SJSA1 (cell line): ENCODE data around the gene PLEKHM2. TPM values are rescaled to one million over a fixed set of nuclear protein-coding genes. Genes with fewer than 3 reads are reported as not detected.
A peak's percentile ranks its signal among the peaks of the same experiment; 100 is the strongest.

Source experiments
- DNase-seq, 2 experiments: peaks; one replicate each; pipeline ENCODE4 v3.0.0-alpha.2; 2015 to 2020; ENCODE audit warnings: low spot score in 2 of 2, low read depth in 1 of 2
- H3K27ac ChIP-seq: fragments of 250-450 bp; sonication (Bioruptor Pico); 2 replicates; pipeline ENCODE4 v1.5.1; 2020; ENCODE audit warnings: mild to moderate bottlenecking, moderate library complexity
- H3K27me3 ChIP-seq: fragments of 250-450 bp; sonication (Bioruptor Pico); replicated peaks from 2 replicates; pipeline ENCODE4 v1.5.1; 2020; ENCODE audit warnings: mild to moderate bottlenecking, moderate library complexity
- H3K36me3 ChIP-seq: fragments of 250-450 bp; sonication (Bioruptor Pico); 2 replicates; pipeline ENCODE4 v1.5.1; 2020; ENCODE audit warnings: mild to moderate bottlenecking
- H3K4me1 ChIP-seq: fragments of 250-450 bp; sonication (Bioruptor Pico); replicated peaks from 2 replicates; pipeline ENCODE4 v1.6.1; 2021; ENCODE audit warnings: mild to moderate bottlenecking
- H3K4me3 ChIP-seq: fragments of 250-450 bp; sonication (Bioruptor Pico); 2 replicates; pipeline ENCODE4 v1.5.1; 2020; ENCODE audit warnings: mild to moderate bottlenecking
- H3K9me3 ChIP-seq: fragments of 250-450 bp; sonication (Bioruptor Pico); replicated peaks from 2 replicates; pipeline ENCODE4 v1.5.1; 2020; ENCODE audit warnings: mild to moderate bottlenecking
- total RNA-seq: library from RNA; depleted of rRNA; stranded (reverse); fragments of >200 nt; shearing (Covaris generic); gene quantifications from 2 replicates; pipeline ENCODE4 v1.2.3, GENCODE V29; 2014

The PLEKHM2 gene
- total RNA-seq, 1 experiment from 2014 or later, result 48.4 TPM

DNA sequence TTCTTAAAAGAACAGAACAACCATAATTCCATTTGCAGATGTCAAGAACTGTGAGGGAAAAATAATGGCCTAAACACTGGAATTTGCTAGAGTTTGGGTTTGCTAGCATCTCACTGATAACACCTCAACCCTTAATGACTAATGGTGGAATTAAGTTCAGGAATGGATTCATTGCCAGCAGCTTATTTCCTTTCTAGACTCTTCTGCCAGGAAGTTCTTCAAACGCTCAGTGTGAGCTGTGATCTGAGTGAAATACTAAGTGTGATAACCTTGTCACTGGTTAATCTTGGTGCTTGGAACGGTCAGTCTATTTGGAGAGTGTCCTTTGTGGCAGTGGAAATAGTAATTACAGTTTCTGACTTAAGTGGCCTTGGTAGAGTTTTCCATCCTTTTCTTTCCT, 21.6 kb upstream of the PLEKHM2 start:
- peaks cover 27% of the 10 kb centered on the region for H3K36me3 ChIP-seq

DNA sequence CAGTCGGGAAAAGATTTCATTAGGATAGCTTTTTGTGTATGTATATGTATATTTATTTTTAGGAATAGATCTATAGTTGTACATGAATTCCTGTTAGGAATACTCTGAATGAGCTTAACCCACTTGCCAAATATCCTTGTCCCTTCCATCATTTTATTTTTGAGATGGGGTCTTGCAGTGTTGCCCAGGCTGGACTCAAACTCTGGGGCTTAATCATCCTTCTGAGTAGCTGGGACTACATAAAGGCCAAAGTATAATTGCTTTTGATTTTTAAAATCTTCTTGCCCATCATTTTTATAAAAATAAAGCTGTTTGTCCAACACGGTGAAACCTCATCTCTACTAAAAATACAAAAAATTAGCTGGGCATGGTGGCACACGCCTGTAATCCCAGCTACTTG, 20.2 kb upstream of the PLEKHM2 start:
- no peak for DNase-seq
- Histone ChIP-seq H3K36me3 (peaks cover 23% of the 10 kb centered on the region), H3K4me3 (no peak overlapping the region), H3K4me1 (no peaks in the 10 kb centered on the region), H3K9me3 (no peaks in the 10 kb centered on the region), H3K27me3 (no peaks in the 10 kb centered on the region), H3K27ac (no peak overlapping the region)

More for the DNA sequence above, 21.6 kb upstream of the PLEKHM2 start:
- Histone ChIP-seq H3K27me3 (no peaks in the 10 kb centered on the region), H3K9me3 (no peaks in the 10 kb centered on the region), H3K4me1 (no peaks in the 10 kb centered on the region), H3K27ac (no peak overlapping the region), H3K4me3 (no peak overlapping the region)
- DNase-seq, result no peak

DNA sequence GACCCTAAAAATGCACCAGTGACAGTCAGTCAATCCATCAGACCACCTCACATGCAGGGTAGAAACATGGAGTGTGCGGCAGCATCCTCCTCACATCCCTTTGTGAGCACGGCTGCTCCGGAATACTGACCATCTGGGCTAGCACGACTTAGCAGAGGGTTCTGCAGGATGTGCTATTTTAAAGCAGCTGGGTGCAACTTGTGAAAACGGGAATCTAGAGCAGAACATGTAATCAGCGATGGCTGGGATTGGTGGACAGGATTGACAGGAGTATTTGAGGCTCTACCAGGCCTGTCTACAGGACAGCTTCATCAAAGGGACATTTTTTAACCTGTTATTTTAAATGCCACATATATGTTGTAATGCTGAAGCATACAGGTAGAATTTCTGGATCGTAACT, 16.8 kb upstream of the PLEKHM2 start:
- DNase-seq, result no peak
- H3K9me3 ChIP-seq, result no peaks in the 10 kb centered on the region

DNA sequence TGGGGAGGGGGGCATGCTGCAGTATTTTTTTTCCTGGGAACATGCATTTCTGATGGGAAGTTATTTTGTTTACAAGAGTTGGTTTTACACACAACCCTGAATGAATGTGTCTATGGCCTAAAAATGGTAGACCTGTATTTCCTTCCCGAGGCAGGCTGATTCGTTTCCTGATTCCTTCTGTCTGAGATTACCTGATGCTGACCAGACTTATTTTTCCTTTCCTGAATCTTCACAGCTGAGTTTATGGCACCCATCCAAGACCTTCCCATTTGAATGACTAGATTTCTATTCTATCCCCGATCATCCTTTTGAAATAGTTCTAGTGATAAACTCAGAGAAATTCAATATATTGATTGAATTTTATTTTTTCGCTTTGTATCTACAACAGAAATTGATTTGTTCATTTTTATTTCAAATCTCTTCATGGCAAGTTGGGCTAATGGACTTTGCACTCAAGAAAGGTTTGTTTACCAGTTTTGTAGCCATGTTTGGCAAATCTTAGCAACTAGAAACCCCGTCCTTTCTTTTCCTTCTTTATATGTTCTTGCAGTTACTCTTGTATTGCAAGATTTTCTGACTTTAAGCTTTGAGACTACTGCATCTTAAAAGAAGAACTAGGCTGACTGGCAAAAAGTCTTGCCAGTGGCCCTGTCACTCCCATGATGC, 15.9 kb upstream of the PLEKHM2 start:
- Histone ChIP-seq H3K4me1 (no peaks in the 10 kb centered on the region), H3K27ac (no peak overlapping the region), H3K4me3 (no peak overlapping the region), H3K36me3 (no peaks in the 10 kb centered on the region), H3K27me3 (no peaks in the 10 kb centered on the region), H3K9me3 (no peaks in the 10 kb centered on the region)
- no peak for DNase-seq

More for the DNA sequence above, 16.8 kb upstream of the PLEKHM2 start:
- Histone ChIP-seq H3K36me3 (no peaks in the 10 kb centered on the region; the same call in 1 of the 2 replicates), H3K27me3 (no peaks in the 10 kb centered on the region), H3K4me3 (no peak overlapping the region), H3K4me1 (no peaks in the 10 kb centered on the region), H3K27ac (no peak overlapping the region)

DNA sequence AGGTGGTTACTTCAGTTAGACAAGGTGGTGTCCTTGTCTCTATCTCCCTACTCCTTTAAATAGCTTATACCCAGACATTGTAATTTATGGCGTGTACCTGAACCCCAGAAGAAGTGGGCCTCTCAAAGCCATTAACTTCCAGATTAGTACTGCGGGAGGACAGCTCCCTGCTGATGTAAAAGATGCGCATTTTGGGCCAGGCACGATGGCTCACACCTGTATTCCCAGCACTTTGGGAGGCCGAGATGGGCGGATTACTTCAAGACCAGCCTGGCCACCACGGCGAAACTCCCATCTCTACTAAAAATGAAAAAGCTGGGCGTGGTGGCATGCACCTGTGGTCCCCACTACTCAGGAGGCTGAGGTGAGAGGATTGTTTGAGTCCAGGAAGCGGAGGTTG, 15.0 kb upstream of the PLEKHM2 start:
- no peak for DNase-seq
- Histone ChIP-seq H3K4me1 (no peaks in the 10 kb centered on the region), H3K36me3 (no peaks in the 10 kb centered on the region), H3K4me3 (no peak overlapping the region), H3K9me3 (no peaks in the 10 kb centered on the region), H3K27me3 (no peaks in the 10 kb centered on the region), H3K27ac (no peak overlapping the region)

DNA sequence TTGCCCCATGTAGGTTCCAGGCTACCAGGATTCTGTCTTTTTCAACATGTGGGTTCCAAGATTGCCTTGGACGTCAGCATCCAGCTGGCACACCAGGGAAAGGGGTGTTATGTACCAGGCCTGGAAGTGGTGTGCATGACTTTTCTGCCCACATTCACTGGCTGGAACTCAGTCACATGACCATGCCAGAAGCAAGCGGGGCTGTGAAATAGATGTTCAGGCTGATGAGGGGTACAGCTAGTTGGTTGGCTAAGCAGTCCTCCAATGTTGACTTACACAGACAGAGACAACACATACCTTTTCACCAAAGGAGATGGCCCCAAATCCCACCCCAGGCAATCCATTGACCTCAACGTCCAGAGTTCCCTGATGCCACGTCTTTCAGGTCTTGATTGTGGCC, 14.3 kb upstream of the PLEKHM2 start:
- no peak for DNase-seq
- Histone ChIP-seq H3K4me1 (no peaks in the 10 kb centered on the region), H3K36me3 (no peaks in the 10 kb centered on the region), H3K9me3 (no peaks in the 10 kb centered on the region), H3K27me3 (no peaks in the 10 kb centered on the region), H3K4me3 (no peak overlapping the region), H3K27ac (no peak overlapping the region)

DNA sequence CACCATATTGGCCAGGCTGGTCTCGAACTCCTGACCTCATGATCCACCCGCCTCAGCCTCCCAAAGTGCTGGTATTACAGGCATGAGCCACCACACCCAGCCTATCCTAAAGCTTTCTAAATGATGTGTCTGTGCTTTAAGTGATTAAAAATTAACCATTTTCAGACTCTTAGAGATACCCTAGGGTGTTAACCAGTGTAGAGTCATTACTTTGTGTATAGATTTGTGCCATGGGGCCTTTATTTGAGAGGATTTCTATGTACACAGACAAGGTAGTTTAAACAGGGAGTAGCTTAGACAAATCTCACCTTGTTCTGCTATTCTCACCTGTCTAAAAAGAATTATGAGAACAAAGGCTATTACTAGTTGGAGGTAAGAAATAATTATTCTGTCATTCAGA, 12.7 kb upstream of the PLEKHM2 start:
- DNase-seq, result no peak
- Histone ChIP-seq H3K27ac (no peak overlapping the region), H3K4me3 (no peak overlapping the region), H3K9me3 (no peaks in the 10 kb centered on the region), H3K36me3 (no peaks in the 10 kb centered on the region), H3K27me3 (no peaks in the 10 kb centered on the region), H3K4me1 (no peaks in the 10 kb centered on the region)

DNA sequence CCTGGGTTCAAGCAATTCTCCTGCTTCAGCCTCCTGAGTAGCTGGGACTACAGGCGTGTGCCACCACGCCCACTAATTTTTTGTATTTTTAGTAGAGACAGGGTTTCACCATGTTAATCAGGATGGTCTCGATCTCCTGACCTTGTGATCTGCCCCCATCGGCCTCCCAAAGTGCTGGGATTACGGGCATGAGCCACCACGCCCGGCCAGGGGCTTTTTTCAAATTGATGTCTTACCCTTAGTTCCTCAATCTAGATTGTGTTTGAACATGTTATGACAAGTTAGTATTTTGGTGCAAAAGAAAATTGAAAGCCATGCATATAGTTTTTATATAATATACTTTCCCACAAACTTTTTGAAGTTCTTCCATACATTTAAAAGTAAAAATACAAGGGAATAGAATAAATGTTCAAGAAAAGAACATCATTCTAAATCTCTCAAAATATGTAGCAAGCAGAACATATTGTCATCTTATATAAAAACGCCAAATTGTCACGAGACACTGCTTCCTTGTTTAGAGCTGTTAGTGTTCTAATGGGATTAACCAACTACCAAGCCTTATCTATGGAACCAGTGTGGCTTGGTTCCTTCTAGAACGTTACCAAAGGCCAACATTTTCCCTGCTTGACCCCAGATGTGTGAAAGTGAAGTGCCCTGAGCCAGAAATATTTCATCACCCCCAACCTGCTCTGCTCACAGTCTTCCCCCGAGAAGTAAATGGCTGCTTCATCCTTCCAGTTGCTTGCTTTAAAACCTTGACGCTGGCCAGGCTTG, 9.5 kb upstream of the PLEKHM2 start:
- DNase-seq, result no peak
- Histone ChIP-seq H3K4me1 (peaks cover 9% of the 10 kb centered on the region), H3K4me3 (no peak overlapping the region), H3K27me3 (no peaks in the 10 kb centered on the region), H3K9me3 (no peaks in the 10 kb centered on the region), H3K36me3 (no peaks in the 10 kb centered on the region), H3K27ac (no peak overlapping the region)

DNA sequence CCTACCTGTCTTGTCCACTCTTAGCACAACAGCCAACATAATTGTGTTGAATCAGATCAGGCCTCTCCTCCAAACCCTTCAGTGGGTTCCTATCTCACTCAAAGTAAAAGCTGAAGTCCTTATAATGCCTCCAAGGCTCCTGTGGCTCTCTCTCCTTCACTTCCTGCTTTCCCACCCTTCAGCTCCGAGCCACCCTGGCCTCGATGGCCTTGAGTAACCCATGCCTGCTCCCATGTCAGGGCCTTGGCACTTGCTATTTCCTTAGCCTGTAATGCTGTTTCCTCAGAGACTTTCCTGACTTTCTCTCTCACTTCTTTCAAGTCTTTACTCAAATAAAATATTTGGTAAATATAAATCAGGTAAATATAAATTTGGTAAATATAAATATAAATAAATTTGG, 8.1 kb upstream of the PLEKHM2 start:
- peaks cover 23% of the 10 kb centered on the region for H3K4me1 ChIP-seq
- no peak overlapping the region for H3K27ac ChIP-seq
- H3K9me3 ChIP-seq, result no peaks in the 10 kb centered on the region
- no peaks in the 10 kb centered on the region for H3K27me3 ChIP-seq
- H3K36me3 ChIP-seq, result no peaks in the 10 kb centered on the region
- DNase-seq, result no peak
- no peak overlapping the region for H3K4me3 ChIP-seq

DNA sequence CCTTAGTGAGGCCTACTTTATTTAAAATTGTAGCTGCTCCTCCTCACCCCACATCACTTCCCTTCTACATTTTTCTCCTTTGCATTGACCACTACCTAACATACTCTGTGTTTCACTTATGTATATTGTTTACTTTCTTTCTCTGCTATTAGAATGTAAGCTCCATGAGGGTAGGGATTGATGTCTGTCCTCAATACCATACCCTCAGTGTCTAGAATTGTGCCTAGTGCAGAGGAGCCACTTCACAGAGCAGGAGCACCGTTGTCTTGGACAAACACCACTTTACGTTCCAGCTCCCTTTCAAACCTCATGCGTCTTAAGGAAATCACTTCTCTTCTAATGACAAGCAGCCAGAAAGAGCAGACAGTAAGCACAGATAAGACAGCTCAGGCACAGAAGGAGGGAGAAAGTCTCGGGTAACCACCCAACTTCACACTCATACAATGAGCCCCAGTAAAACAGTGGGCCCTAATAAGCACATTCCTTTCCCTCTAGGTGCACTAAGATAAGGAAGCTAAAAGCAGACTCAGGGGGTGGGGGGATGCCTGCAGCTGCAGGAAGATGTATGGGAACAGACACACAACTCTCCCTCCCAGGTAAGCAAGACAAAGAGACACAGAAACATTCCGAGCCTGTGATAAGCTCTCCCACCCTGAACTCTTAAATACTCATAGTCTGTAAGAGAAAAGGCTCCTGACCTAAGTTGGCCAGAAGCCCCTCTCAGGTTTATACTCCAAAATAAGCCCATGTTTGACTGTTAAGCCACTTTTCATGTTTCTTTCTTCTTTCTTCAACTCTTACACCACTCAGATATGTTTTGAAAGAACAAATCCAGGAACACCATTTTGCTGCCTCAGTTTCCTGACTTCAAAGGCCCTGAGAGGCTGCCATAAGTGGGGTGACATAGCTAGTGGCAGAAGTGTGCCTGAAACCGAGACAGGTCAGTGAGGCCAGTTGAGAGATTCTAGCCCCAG, 7.1 kb upstream of the PLEKHM2 start:
- Histone ChIP-seq H3K4me1 (peaks cover 27% of the 10 kb centered on the region), H3K9me3 (no peaks in the 10 kb centered on the region), H3K36me3 (no peaks in the 10 kb centered on the region), H3K27ac (no peak overlapping the region), H3K4me3 (no peak overlapping the region), H3K27me3 (no peaks in the 10 kb centered on the region)
- no peak for DNase-seq

DNA sequence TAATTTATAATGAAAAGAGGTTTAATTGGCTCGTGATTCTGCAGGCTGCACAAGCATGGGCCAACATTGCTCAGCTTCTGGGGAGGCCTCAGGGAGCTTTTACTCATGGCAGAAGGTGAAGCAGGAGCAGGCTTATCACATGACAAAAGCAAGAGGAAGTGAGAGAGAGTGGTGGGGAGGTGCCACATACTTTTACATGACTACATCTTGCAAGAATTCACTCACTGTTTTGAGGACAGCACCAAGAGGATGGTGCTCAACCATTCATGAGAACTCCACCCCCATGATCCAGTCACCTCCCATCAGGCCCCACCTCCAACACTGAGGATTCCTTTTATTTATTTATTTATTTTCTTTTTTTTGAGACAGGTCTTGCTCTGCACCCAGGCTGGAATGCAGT, 5.5 kb upstream of the PLEKHM2 start:
- H3K4me3 ChIP-seq, result no peak overlapping the region
- no peak overlapping the region for H3K27ac ChIP-seq
- no peaks in the 10 kb centered on the region for H3K36me3 ChIP-seq

DNA sequence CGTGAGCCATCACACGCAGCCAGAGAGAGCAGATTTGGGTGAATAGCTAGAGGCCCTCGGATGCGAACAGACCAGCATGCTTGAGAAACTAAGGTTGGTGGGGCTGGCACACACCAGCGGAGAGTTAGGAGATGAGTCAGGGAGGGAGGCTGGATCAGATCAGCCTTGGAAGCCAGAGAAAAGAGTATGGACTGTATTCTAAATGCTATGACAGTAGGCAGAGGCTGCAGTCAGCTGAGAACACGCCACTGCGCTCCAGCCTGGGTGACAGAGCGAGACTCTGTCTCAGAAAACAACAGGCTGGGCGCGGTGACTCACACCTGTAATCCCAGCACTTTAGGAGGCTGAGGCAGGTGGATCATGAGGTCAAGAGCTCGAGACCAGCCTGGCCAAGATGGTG, 4.0 kb upstream of the PLEKHM2 start:
- H3K36me3 ChIP-seq, result peaks cover 5% of the 10 kb centered on the region
- peaks cover 30% of the 10 kb centered on the region for H3K4me1 ChIP-seq
- no peaks in the 10 kb centered on the region for H3K27me3 ChIP-seq
- H3K27ac ChIP-seq, result no peak overlapping the region
- DNase-seq, result no peak
- no peak overlapping the region for H3K4me3 ChIP-seq
- no peaks in the 10 kb centered on the region for H3K9me3 ChIP-seq

More for the DNA sequence above, 5.5 kb upstream of the PLEKHM2 start:
- DNase-seq, result peak; percentile 66 to 78
- Histone ChIP-seq H3K27me3 (no peaks in the 10 kb centered on the region), H3K9me3 (no peaks in the 10 kb centered on the region), H3K4me1 (peaks cover 27% of the 10 kb centered on the region)

DNA sequence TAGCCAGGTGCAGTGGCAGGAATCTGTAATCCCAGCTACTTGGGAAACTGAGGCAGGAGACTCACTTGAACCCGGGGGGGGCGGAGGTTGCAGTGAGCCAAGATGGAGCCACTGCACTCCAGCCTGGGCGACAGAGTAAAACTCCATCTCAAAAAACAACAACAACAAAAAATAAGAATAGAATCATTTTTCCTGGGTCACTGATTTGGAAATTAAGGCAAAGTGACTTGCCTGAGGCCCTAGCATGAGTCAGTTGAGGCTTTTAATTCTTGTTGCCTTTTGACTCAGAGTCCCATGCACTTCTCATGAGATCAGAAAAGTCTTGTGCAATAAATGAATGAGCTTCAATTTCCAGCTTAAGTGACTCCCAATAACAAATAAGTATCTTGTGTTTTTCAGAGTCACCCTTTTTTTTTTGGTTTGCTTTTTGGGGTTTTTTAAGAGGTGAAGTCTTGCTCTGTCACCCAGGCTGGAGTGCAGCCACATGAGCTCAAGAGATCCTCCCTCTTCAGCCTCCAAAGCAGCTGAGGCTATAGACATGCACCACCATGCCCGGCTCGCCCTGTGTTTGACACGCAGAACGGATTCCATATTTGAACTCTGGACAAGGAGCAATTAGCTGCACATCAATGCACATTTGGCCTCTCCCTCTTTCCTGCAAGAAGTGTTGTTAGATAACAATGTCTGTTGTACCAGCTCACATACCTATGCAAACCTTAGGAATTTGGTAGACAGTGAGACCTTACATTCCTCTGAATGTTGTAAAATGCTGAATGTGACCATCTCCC, 3.4 kb upstream of the PLEKHM2 start:
- no peaks in the 10 kb centered on the region for H3K27me3 ChIP-seq
- H3K4me3 ChIP-seq, result no peak overlapping the region
- peaks cover 7% of the 10 kb centered on the region for H3K36me3 ChIP-seq
- peaks cover 33% of the 10 kb centered on the region for H3K4me1 ChIP-seq
- no peak for DNase-seq
- H3K27ac ChIP-seq, result no peak overlapping the region
- H3K9me3 ChIP-seq, result no peaks in the 10 kb centered on the region
